Mesothelial cell of epicardium (in vitro differentiated cells): ENCODE results near the gene CSMD2. TPM values are rescaled to one million over a fixed set of nuclear protein-coding genes. Genes with fewer than 3 reads are reported as not detected.

Source experiments
- DNase-seq, 2 experiments: peaks; one replicate each; pipeline ENCODE4 v3.0.0; 2021; ENCODE audit warnings: low spot score in 2 of 2; ENCODE audit not compliant: unreplicated experiment in 2 of 2
- H3K27ac Mint-ChIP-seq: 2 replicates; pipeline ENCODE4 v1.8.0; 2021; ENCODE audit warnings: mixed read lengths
- H3K27me3 Mint-ChIP-seq: 2 replicates; pipeline ENCODE4 v1.8.0; 2021; ENCODE audit warnings: low read depth, mixed read lengths
- H3K36me3 Mint-ChIP-seq: 2 replicates; pipeline ENCODE4 v1.8.0; 2021; ENCODE audit warnings: mixed read lengths
- H3K4me1 Mint-ChIP-seq: 2 replicates; pipeline ENCODE4 v1.8.0; 2021; ENCODE audit warnings: mixed read lengths
- H3K4me3 Mint-ChIP-seq: 2 replicates; pipeline ENCODE4 v1.8.0; 2021; ENCODE audit warnings: mild to moderate bottlenecking, moderate library complexity, mixed read lengths
- H3K9me3 Mint-ChIP-seq: 2 replicates; pipeline ENCODE4 v1.8.0; 2021; ENCODE audit warnings: mixed read lengths
- total RNA-seq: library from RNA; stranded (reverse); gene quantifications from 3 replicates; pipeline ENCODE4 v1.2.1, GENCODE V29; 2021
- TF ChIP-seq, protein P1 (sequence below): fragments of 200-600 bp; sonication (generic); IDR thresholded peaks from one replicate; pipeline ENCODE4 v1.5.0; 2021; ENCODE audit warnings: antibody characterized with exemption; ENCODE audit not compliant: unreplicated experiment

The CSMD2 gene
- total RNA-seq, 1 donor from 2014 or later, result 1.9 TPM

GRCh38 chr1:34066166-34066565, 98.9 kb downstream of the CSMD2 start:
- Mint-ChIP-seq H3K36me3 (no peaks in the 10 kb centered on the region), H3K4me1 (no peaks in the 10 kb centered on the region)
- DNase-seq, result no peak

GRCh38 chr1:34065498-34065897, 99.5 kb downstream of the CSMD2 start:
- no peaks in the 10 kb centered on the region for H3K4me1 Mint-ChIP-seq
- no peaks in the 10 kb centered on the region for H3K36me3 Mint-ChIP-seq
- H3K9me3 Mint-ChIP-seq, result peaks cover 6% of the 10 kb centered on the region
- no peak overlapping the region for H3K27ac Mint-ChIP-seq
- peaks cover 3% of the 10 kb centered on the region for H3K27me3 Mint-ChIP-seq
- DNase-seq, result no peak
- H3K4me3 Mint-ChIP-seq, result no peak overlapping the region
- TF ChIP-seq, protein P1, sequence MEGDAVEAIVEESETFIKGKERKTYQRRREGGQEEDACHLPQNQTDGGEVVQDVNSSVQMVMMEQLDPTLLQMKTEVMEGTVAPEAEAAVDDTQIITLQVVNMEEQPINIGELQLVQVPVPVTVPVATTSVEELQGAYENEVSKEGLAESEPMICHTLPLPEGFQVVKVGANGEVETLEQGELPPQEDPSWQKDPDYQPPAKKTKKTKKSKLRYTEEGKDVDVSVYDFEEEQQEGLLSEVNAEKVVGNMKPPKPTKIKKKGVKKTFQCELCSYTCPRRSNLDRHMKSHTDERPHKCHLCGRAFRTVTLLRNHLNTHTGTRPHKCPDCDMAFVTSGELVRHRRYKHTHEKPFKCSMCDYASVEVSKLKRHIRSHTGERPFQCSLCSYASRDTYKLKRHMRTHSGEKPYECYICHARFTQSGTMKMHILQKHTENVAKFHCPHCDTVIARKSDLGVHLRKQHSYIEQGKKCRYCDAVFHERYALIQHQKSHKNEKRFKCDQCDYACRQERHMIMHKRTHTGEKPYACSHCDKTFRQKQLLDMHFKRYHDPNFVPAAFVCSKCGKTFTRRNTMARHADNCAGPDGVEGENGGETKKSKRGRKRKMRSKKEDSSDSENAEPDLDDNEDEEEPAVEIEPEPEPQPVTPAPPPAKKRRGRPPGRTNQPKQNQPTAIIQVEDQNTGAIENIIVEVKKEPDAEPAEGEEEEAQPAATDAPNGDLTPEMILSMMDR, result no peak

More at GRCh38 chr1:34066166-34066565, 98.9 kb downstream of the CSMD2 start:
- no peak overlapping the region for H3K27ac Mint-ChIP-seq
- peaks cover 3% of the 10 kb centered on the region for H3K27me3 Mint-ChIP-seq
- H3K9me3 Mint-ChIP-seq, result peaks cover 6% of the 10 kb centered on the region
- TF ChIP-seq, protein P1, result no peak
- no peak overlapping the region for H3K4me3 Mint-ChIP-seq

DNA sequence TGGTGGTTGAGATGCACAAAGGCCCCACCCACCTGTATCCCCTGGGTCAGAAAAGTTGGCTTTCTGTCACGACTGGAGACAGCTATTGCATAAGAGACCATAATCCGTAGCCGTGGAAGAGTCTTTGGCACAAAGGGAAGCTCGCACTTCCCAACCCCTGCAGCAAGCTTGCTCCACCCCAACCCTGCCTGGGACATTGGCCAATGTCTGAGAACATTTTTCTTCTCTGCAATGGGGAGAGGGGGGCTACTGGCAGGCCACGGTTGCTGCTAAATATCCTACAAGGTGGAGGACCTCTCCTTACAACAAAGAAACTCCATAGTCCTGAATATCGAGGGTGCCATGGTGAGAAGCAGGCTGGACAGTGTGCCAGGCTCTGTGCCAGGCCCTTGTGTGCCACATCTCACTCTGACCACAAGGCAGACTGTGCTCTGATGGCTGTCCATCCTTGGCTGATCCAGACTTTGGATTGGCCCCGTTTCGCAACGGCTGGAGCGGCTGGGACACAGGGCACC, 104.1 kb downstream of the CSMD2 start:
- H3K4me1 Mint-ChIP-seq, result no peaks in the 10 kb centered on the region
- TF ChIP-seq, protein P1, result no peak
- no peak for DNase-seq
- peaks cover 9% of the 10 kb centered on the region for H3K27me3 Mint-ChIP-seq
- no peak overlapping the region for H3K27ac Mint-ChIP-seq
- no peak overlapping the region for H3K4me3 Mint-ChIP-seq
- H3K9me3 Mint-ChIP-seq, result no peaks in the 10 kb centered on the region
- no peaks in the 10 kb centered on the region for H3K36me3 Mint-ChIP-seq

DNA sequence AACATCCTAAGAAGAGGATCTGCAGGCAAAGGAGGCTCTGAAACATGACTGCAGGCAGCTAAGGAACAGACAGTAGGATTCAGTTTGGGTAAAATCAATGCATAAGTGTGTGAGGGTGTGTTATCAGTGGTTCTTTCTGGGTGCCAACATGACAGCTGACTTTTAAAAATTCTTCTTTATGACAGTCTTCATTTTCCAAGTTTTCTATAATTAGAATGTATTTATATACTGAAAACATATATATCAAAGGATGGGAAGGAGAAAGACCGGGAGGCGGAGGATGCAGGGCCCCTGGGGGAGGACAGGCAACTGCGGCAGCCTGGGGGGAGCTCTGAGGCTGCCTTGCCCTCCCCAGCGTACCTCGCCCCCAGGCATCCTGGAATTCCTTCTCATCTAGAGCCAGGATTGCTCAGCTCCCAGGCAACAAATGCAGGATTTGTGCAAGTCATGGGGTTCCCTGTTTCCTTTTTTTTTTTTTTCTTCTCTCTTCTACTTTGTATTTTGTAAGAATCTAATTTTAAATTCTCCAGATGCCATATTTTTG, 104.8 kb downstream of the CSMD2 start:
- H3K4me1 Mint-ChIP-seq, result no peaks in the 10 kb centered on the region
- H3K27ac Mint-ChIP-seq, result no peak overlapping the region
- H3K36me3 Mint-ChIP-seq, result no peaks in the 10 kb centered on the region

DNA sequence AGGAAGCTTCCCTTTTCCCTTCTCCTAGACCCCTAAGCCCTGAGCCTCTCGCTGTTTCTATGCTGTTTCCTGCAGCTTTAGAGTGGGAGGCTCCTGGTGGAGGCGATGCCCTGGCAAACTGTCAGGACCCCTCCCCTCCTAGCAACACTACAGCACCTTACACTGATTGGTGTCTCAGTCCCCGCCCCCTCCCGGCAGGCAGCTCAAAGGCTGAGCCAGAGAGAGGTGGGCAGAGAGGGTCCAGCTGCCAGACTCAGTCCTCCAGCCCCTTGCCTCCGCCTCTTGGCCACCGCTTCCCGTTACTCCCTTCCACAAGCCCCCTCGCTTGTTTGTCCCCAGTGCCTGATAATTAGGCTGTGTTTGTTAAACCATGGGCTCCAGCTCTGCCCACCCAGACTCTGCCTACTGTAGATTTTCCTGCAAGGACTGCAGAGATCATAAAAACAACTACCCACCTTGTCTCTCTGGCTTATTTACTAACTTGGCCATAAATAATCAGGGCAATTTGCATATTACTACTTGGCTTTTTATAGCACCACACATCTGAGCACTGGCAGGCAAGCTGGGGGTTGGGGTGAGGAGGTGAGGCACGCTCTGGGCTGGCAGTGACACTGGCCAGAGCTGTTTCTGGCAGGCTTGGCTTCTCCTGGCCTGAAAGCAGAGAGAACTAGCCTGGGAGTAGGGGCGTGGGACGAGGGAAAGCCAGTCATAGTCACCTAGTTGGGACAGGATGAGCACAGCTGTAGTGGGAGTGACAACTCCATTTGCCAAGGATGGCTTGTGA, 107.5 kb downstream of the CSMD2 start:
- Mint-ChIP-seq H3K36me3 (no peaks in the 10 kb centered on the region), H3K4me1 (no peaks in the 10 kb centered on the region), H3K27ac (no peak overlapping the region), H3K27me3 (peaks cover 18% of the 10 kb centered on the region), H3K9me3 (no peaks in the 10 kb centered on the region), H3K4me3 (no peak overlapping the region)
- DNase-seq, result no peak
- TF ChIP-seq, protein P1, result no peak

More for the DNA sequence above, 104.8 kb downstream of the CSMD2 start:
- Mint-ChIP-seq H3K27me3 (peaks cover 10% of the 10 kb centered on the region), H3K9me3 (no peaks in the 10 kb centered on the region), H3K4me3 (no peak overlapping the region)
- TF ChIP-seq, protein P1, result no peak
- DNase-seq, result no peak
